Central memory CD8-positive, alpha-beta T cell (primary cell): ENCODE results near the gene GSTA1.
"Not testable (repeated sequence)": the region's sequence is repeated elsewhere in the genome, so short reads cannot be mapped to it uniquely, and the experiment has no call there.

Source experiments
- ATAC-seq: fragments of 150-1000 bp; cut with Tn5 transposase; replicated peaks from 2 replicates; pipeline ENCODE4 v1.10.0; 2022; ENCODE audit warnings: mild to moderate bottlenecking, moderate FRiP score, moderate number of reproducible peaks; ENCODE audit not compliant: poor library complexity, severe bottlenecking; ENCODE audit errors: extremely low read depth
- DNase-seq, 2 donors: peaks; one replicate each; pipeline ENCODE4 v3.0.0; 2021; ENCODE audit warnings: low spot score in 2 of 2
- H3K27ac Mint-ChIP-seq: one replicate; pipeline ENCODE4 v1.8.0; 2022; ENCODE audit warnings: low read depth, mild to moderate bottlenecking, moderate library complexity, mixed read lengths
- H3K27me3 Mint-ChIP-seq: one replicate; pipeline ENCODE4 v1.8.0; 2022; ENCODE audit warnings: mixed read lengths
- H3K36me3 Mint-ChIP-seq: one replicate; pipeline ENCODE4 v1.8.0; 2022; ENCODE audit warnings: mild to moderate bottlenecking, moderate library complexity, mixed read lengths; ENCODE audit not compliant: insufficient read depth
- H3K4me1 Mint-ChIP-seq: one replicate; pipeline ENCODE4 v1.8.0; 2022; ENCODE audit warnings: mixed read lengths
- H3K4me3 Mint-ChIP-seq: one replicate; pipeline ENCODE4 v1.8.0; 2022; ENCODE audit warnings: mild to moderate bottlenecking, moderate library complexity, mixed read lengths
- H3K9me3 Mint-ChIP-seq: one replicate; pipeline ENCODE4 v1.8.0; 2022; ENCODE audit warnings: mixed read lengths

Gene GSTA1

GRCh38 chr6:52826513-52826912 lies 22.9 kb upstream of the GSTA1 start:
- Mint-ChIP-seq H3K27ac (no peak overlapping the region), H3K4me1 (no peaks in the 10 kb centered on the region), H3K27me3 (peaks cover 21% of the 10 kb centered on the region), H3K36me3 (no peaks in the 10 kb centered on the region), H3K4me3 (no peak overlapping the region), H3K9me3 (peaks cover 6% of the 10 kb centered on the region)
- DNase-seq (no peak), ATAC-seq (no peak)

GRCh38 chr6:52825900-52826459 lies 22.4 kb upstream of the GSTA1 start:
- H3K9me3 Mint-ChIP-seq, ATAC-seq, H3K4me1 Mint-ChIP-seq, H3K4me3 Mint-ChIP-seq, H3K27ac Mint-ChIP-seq, H3K36me3 Mint-ChIP-seq, DNase-seq: not testable (repeated sequence)
- peaks cover 19% of the 10 kb centered on the region for H3K27me3 Mint-ChIP-seq

- H3K4me1 Mint-ChIP-seq, H3K4me3 Mint-ChIP-seq, ATAC-seq, H3K9me3 Mint-ChIP-seq, H3K36me3 Mint-ChIP-seq, DNase-seq, H3K27ac Mint-ChIP-seq: not testable (repeated sequence)
- H3K27me3 Mint-ChIP-seq, result peaks cover 13% of the 10 kb centered on the region
Measured at GRCh38 chr6:52825270-52825793, 21.7 kb upstream of the GSTA1 start.

- Mint-ChIP-seq H3K36me3 (no peaks in the 10 kb centered on the region), H3K4me1 (no peaks in the 10 kb centered on the region), H3K4me3 (no peak overlapping the region), H3K27ac (no peak overlapping the region), H3K27me3 (peaks cover 9% of the 10 kb centered on the region), H3K9me3 (peaks cover 6% of the 10 kb centered on the region)
- ATAC-seq, result no peak
- no peak for DNase-seq
Measured at GRCh38 chr6:52821842-52822241, 18.2 kb upstream of the GSTA1 start.

GRCh38 chr6:52820198-52820597 lies 16.6 kb upstream of the GSTA1 start:
- no peak for DNase-seq
- H3K4me3 Mint-ChIP-seq, result no peak overlapping the region
- H3K27me3 Mint-ChIP-seq, result no peaks in the 10 kb centered on the region
- H3K36me3 Mint-ChIP-seq, result no peaks in the 10 kb centered on the region
- H3K4me1 Mint-ChIP-seq, result no peaks in the 10 kb centered on the region
- no peak overlapping the region for H3K27ac Mint-ChIP-seq
- no peak for ATAC-seq
- H3K9me3 Mint-ChIP-seq, result peaks cover 6% of the 10 kb centered on the region

DNA sequence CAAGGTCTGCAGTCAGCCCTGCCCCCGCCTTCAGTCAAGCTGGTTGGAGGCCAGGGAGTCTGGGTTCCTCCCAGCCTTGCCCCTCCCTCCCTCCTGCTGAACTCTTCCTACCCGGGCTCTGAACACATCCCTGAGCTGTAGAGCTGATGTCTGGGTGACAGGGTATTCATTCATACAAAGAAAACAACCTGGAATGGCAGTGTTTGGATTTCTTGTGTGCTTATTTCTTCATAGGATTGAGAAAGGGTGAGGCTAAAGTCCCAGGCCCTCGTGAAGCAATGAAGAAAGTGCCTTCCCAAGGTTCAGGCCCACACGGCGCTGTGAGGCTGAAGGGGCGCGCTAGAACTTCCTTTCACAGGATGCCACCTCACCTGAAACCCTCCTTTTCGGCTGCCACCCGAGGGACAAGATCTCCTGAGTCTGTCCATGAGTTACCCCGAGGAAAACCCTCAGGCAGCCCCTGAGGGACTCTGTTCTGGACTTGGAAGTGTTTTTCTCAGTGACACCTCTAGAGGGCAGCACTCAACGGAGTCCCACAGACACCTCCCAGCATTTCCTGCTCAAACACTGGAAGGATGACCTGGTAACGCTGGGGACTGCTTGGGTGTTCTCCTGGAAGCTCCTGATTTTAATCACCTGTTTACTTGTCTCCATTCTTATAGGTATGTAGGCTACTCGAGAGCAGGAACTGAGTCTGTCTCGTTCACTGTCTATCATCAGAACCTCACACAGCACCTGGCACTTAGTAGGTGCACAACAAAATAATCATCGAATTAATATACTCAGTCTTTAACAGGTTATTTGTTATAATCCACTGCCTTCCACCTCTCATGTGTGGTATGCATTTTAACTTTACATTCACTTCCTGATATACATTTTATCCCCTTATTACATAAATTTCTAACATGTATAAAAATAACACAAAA lies 11.8 kb upstream of the GSTA1 start:
- ATAC-seq (no peak), DNase-seq (no peak)
- H3K9me3 Mint-ChIP-seq, result no peaks in the 10 kb centered on the region
- H3K27ac Mint-ChIP-seq, result no peak overlapping the region
- H3K4me1 Mint-ChIP-seq, result no peaks in the 10 kb centered on the region
- H3K36me3 Mint-ChIP-seq, result no peaks in the 10 kb centered on the region
- peaks cover 29% of the 10 kb centered on the region for H3K27me3 Mint-ChIP-seq
- H3K4me3 Mint-ChIP-seq, result no peak overlapping the region

GRCh38 chr6:52814545-52814944 lies 10.9 kb upstream of the GSTA1 start:
- DNase-seq, H3K27ac Mint-ChIP-seq, H3K9me3 Mint-ChIP-seq, H3K4me3 Mint-ChIP-seq, H3K4me1 Mint-ChIP-seq, ATAC-seq, H3K36me3 Mint-ChIP-seq: not testable (repeated sequence)
- peaks cover 29% of the 10 kb centered on the region for H3K27me3 Mint-ChIP-seq

GRCh38 chr6:52809777-52810176 lies 6.2 kb upstream of the GSTA1 start:
- not testable (repeated sequence) for ATAC-seq, H3K27ac Mint-ChIP-seq, H3K36me3 Mint-ChIP-seq, H3K4me3 Mint-ChIP-seq, H3K9me3 Mint-ChIP-seq, H3K4me1 Mint-ChIP-seq, DNase-seq
- H3K27me3 Mint-ChIP-seq, result peaks cover 56% of the 10 kb centered on the region

- H3K4me3 Mint-ChIP-seq, result no peak overlapping the region
- DNase-seq (no peak), ATAC-seq (no peak)
- H3K36me3 Mint-ChIP-seq, result no peaks in the 10 kb centered on the region
- H3K27me3 Mint-ChIP-seq, result peaks cover 68% of the 10 kb centered on the region
- no peaks in the 10 kb centered on the region for H3K9me3 Mint-ChIP-seq
- no peaks in the 10 kb centered on the region for H3K4me1 Mint-ChIP-seq
- H3K27ac Mint-ChIP-seq, result no peak overlapping the region
Measured at GRCh38 chr6:52808660-52809059, 5.0 kb upstream of the GSTA1 start.

DNA sequence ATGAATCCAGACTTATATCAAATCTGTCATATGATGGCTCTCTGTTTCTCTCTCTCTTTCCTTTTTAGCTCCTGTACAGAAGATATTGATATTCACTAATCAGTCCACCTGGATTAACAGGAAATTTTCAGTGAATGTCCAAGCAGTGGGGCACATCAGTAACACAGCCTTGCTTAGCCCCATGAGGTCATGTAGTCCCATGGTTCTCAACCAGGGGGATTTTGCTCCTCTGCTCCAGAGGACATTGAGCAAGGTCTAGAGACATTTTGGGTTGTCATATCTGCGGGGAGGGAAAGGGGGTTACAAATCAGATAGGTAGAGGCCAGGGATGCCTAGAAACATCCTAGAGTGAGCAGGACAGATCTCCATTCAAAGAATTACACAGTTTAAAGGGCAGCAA lies 810 bp downstream of the GSTA1 start:
- Mint-ChIP-seq H3K27me3 (peaks cover 74% of the 10 kb centered on the region), H3K36me3 (no peaks in the 10 kb centered on the region), H3K4me3 (no peak overlapping the region), H3K4me1 (no peaks in the 10 kb centered on the region), H3K27ac (no peak overlapping the region), H3K9me3 (no peaks in the 10 kb centered on the region)
- ATAC-seq (no peak), DNase-seq (no peak)

DNA sequence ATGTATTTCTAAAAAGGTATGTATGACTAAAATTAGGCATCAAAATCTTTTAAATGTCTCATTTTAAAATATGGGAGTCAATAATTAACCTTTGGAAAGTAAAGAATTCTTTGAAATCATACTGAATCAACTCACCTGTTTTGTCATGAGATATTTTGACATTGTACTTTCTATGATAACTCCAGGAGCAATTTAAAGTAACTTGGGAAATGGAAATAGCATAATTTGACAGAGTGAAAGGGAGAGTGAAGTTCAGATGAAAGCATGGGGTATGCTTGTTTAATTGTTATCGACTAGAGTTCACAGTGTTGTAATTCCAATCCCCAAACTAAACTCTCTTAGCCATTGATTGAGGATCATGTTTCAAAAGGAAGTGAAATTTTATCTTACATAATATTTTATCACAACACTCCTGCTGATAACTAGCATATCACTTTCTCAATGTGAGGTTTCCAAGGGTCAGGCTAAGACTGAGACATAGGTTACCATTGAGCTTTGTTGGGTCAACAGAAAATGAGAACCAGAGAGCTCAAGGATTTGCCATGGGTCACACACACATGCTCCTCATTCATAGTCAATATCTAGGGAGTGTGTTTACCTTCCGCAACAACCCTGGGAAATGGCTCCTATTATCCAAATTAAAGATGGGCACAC lies 2.3 kb downstream of the GSTA1 start:
- Mint-ChIP-seq H3K9me3 (no peaks in the 10 kb centered on the region), H3K36me3 (no peaks in the 10 kb centered on the region), H3K27ac (no peak overlapping the region), H3K27me3 (peaks cover 80% of the 10 kb centered on the region), H3K4me3 (no peak overlapping the region), H3K4me1 (no peaks in the 10 kb centered on the region)
- DNase-seq, result no peak
- ATAC-seq, result no peak

- H3K4me3 Mint-ChIP-seq, ATAC-seq, DNase-seq, H3K36me3 Mint-ChIP-seq, H3K9me3 Mint-ChIP-seq, H3K4me1 Mint-ChIP-seq, H3K27ac Mint-ChIP-seq: not testable (repeated sequence)
- H3K27me3 Mint-ChIP-seq, result peaks cover 74% of the 10 kb centered on the region
Measured at GRCh38 chr6:52799272-52799671, 4.3 kb downstream of the GSTA1 start.
